Mesenchymal stem cell (in vitro differentiated cells and primary cell): ENCODE measurements around the gene PIEZO1.
"Not testable (repeated sequence)": the region's sequence is repeated elsewhere in the genome, so short reads cannot be mapped to it uniquely, and the experiment has no call there.

Experiments used
- DNase-seq: peaks from one replicate; pipeline ENCODE4 v3.0.0-alpha.2; 2013
- H2AFZ ChIP-seq: one replicate; pipeline ENCODE4 v1.6.1; 2013; ENCODE audit warnings: low read depth, mild to moderate bottlenecking, control low read depth, inconsistent platforms, low read length, moderate library complexity
- H2AK5ac ChIP-seq: 2 replicates; pipeline ENCODE4 v1.6.1; 2013; ENCODE audit warnings: low read length, moderate library complexity, mild to moderate bottlenecking, inconsistent platforms; ENCODE audit not compliant: severe bottlenecking
- H2BK120ac ChIP-seq: one replicate; pipeline ENCODE4 v1.6.1; 2013; ENCODE audit warnings: low read depth, mild to moderate bottlenecking, inconsistent platforms, low read length, moderate library complexity
- H2BK12ac ChIP-seq, 2 experiments: one replicate each; pipeline ENCODE4 v1.6.1; 2013; ENCODE audit warnings: inconsistent platforms in 2 of 2, low read length in 2 of 2, mild to moderate bottlenecking in 2 of 2, moderate library complexity in 2 of 2, control low read depth in 1 of 2
- H2BK15ac ChIP-seq: one replicate; pipeline ENCODE4 v1.6.1; 2013; ENCODE audit warnings: mild to moderate bottlenecking, low read depth, inconsistent platforms; ENCODE audit not compliant: poor library complexity, severe bottlenecking
- H2BK5ac ChIP-seq: 2 replicates; pipeline ENCODE4 v1.6.1; 2013; ENCODE audit warnings: low read depth, mild to moderate bottlenecking, low read length, control low read depth, inconsistent platforms; ENCODE audit not compliant: poor library complexity, severe bottlenecking
- H3K14ac ChIP-seq, 2 experiments: one replicate each; pipeline ENCODE4 v1.6.1; 2013; ENCODE audit warnings: inconsistent platforms in 2 of 2, low read length in 2 of 2, control low read depth in 1 of 2, mild to moderate bottlenecking in 1 of 2, moderate library complexity in 1 of 2
- H3K18ac ChIP-seq, 2 experiments: one replicate each; pipeline ENCODE4 v1.6.1; 2013; ENCODE audit warnings: inconsistent platforms in 2 of 2, low read length in 2 of 2, control low read depth in 1 of 2, low read depth in 1 of 2, mild to moderate bottlenecking in 1 of 2
- H3K23ac ChIP-seq, 2 experiments: one replicate each; pipeline ENCODE4 v1.6.1; 2013; ENCODE audit warnings: inconsistent platforms in 2 of 2, low read length in 2 of 2, mild to moderate bottlenecking in 2 of 2, moderate library complexity in 2 of 2, control low read depth in 1 of 2
- H3K27ac ChIP-seq: 2 replicates; pipeline ENCODE4 v1.5.1; 2013; ENCODE audit warnings: mild to moderate bottlenecking, moderate library complexity, low read length, control low read depth, inconsistent platforms; ENCODE audit not compliant: poor library complexity, severe bottlenecking
- H3K27me3 ChIP-seq, 2 experiments: 2 replicates each; pipeline versions ENCODE4 v1.6.1 to v1.7.0; 2013; ENCODE audit warnings: low read length in 2 of 2, mild to moderate bottlenecking in 2 of 2, moderate library complexity in 2 of 2, control low read depth in 1 of 2, inconsistent platforms in 1 of 2; ENCODE audit not compliant: control insufficient read depth in 1 of 2, insufficient read depth in 1 of 2
- H3K36me3 ChIP-seq, 2 experiments: 2 replicates each; pipeline versions ENCODE4 v1.6.1 to v1.7.0; 2013; ENCODE audit warnings: low read length in 2 of 2, control low read depth in 1 of 2, inconsistent platforms in 1 of 2, low read depth in 1 of 2, mild to moderate bottlenecking in 1 of 2; ENCODE audit not compliant: insufficient read depth in 2 of 2, control insufficient read depth in 1 of 2
- H3K4ac ChIP-seq, 2 experiments: one replicate each; pipeline ENCODE4 v1.6.1; 2013; ENCODE audit warnings: inconsistent platforms in 2 of 2, low read length in 2 of 2, mild to moderate bottlenecking in 2 of 2, moderate library complexity in 2 of 2, control low read depth in 1 of 2, low read depth in 1 of 2
- H3K4me1 ChIP-seq: 2 replicates; pipeline ENCODE4 v1.6.1; 2013; ENCODE audit warnings: low read depth, low read length, control low read depth; ENCODE audit not compliant: control insufficient read depth, insufficient read depth
- H3K4me2 ChIP-seq: 2 replicates; pipeline ENCODE4 v1.6.1; 2013; ENCODE audit warnings: low read length, mild to moderate bottlenecking, inconsistent platforms; ENCODE audit not compliant: poor library complexity, severe bottlenecking
- H3K4me3 ChIP-seq, 2 experiments: 2 replicates each; pipeline versions ENCODE4 v1.5.1 to v1.7.0; 2013; ENCODE audit warnings: low read length in 2 of 2, mild to moderate bottlenecking in 2 of 2, control low read depth in 1 of 2, low read depth in 1 of 2; ENCODE audit not compliant: insufficient read depth in 1 of 2
- H3K79me1 ChIP-seq: replicated peaks from 2 replicates; pipeline ENCODE4 v1.6.1; 2013; ENCODE audit warnings: mild to moderate bottlenecking, control low read depth, low read length, inconsistent platforms; ENCODE audit not compliant: poor library complexity, severe bottlenecking
- H3K9ac ChIP-seq: 2 replicates; pipeline ENCODE4 v1.7.0; 2013; ENCODE audit warnings: mild to moderate bottlenecking, low read length, moderate library complexity
- H3K9me3 ChIP-seq: 2 replicates; pipeline ENCODE4 v1.7.0; 2013; ENCODE audit warnings: mild to moderate bottlenecking, low read length; ENCODE audit not compliant: control insufficient read depth
- H4K8ac ChIP-seq: one replicate; pipeline ENCODE4 v1.6.1; 2013; ENCODE audit warnings: inconsistent platforms, mild to moderate bottlenecking, low read length, moderate library complexity
- H4K91ac ChIP-seq: one replicate; pipeline ENCODE4 v1.6.1; 2013; ENCODE audit warnings: mild to moderate bottlenecking, low read length, inconsistent platforms
- WGBS: methylation state at CpG from one replicate; pipeline ENCODE4 v1.1.7; 2013; ENCODE audit warnings: mixed read lengths; 5-methylcytosine and 5-hydroxymethylcytosine counted together

The PIEZO1 gene

GRCh38 chr16:88669980-88670379 is 115.0 kb downstream of the PIEZO1 start:
- Histone ChIP-seq H2AK5ac (no peak overlapping the region), H3K14ac (no peak overlapping the region), H3K27me3 (no peaks in the 10 kb centered on the region), H3K4ac (no peak overlapping the region), H2AFZ (no peak overlapping the region), H3K4me3 (no peak overlapping the region), H4K91ac (no peak overlapping the region), H3K27ac (no peak overlapping the region), H2BK12ac (no peak overlapping the region), H3K36me3 (peaks cover 16 to 23% of the 10 kb centered on the region in 2 experiments), H2BK15ac (no peak overlapping the region), H3K18ac (no peak overlapping the region), H2BK120ac (no peak overlapping the region), H3K79me1 (peaks cover 1% of the 10 kb centered on the region), H3K4me2 (no peak overlapping the region), H4K8ac (no peak overlapping the region), H3K9ac (peak overlapping the region; percentile 14), H2BK5ac (no peak overlapping the region), H3K9me3 (no peaks in the 10 kb centered on the region), H3K23ac (no peak overlapping the region), H3K4me1 (peaks cover 4% of the 10 kb centered on the region)
- WGBS: 100% methylated on average over 4 of the region's 10 CpGs
- no peak for DNase-seq

DNA sequence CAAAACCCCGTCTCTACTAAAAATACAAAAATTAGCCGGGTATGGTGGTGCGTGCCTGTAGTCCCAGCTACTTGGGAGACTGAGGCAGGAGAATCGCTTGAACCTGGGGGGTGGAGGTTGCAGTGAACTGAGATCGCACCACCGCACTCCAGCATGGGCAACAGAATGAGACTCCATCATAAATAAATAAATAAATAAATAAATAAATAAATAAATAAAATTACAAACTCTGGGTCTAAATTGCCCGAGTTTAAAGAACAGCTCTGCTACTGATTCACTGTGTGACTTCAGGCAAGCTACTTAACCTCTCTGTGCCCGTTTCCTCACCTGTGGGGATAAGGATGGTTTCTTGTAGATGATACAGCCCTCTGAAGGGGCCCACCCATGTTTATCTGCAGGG is 115.5 kb downstream of the PIEZO1 start:
- H3K18ac ChIP-seq: not testable (repeated sequence)

DNA sequence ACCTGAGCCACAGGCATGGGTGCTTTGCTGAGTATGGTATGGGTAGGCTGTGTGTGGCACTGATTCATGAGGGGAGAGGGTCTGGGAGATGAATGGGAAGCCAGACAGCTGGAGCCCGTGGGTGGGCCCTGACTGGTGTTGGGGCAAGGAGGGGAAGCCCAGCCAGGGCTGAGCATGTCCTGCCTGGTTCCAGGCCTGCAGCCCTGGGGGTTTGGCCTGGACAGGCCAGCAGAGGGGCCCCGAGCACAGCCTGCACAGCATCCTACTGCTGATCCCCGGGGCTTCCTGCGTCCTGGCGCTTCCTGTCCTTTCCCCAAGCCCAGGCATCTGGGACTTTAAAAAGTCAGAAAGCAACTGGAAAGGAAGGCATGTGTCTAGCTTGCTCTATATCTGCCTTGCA is 117.6 kb downstream of the PIEZO1 start:
- Histone ChIP-seq H3K79me1 (peaks cover 11% of the 10 kb centered on the region), H4K91ac (peak overlapping the region; percentile 34), H3K4me2 (no peak overlapping the region), H2BK120ac (no peak overlapping the region), H3K27ac (no peak overlapping the region), H3K4me1 (peaks cover 6% of the 10 kb centered on the region), H2AK5ac (no peak overlapping the region), H4K8ac (peak overlapping the region; percentile 85), H3K9ac (no peak overlapping the region), H3K27me3 (no peaks in the 10 kb centered on the region), H2AFZ (no peak overlapping the region), H3K36me3 (peaks cover 11 to 16% of the 10 kb centered on the region in 2 experiments), H3K18ac (peak overlapping the region in 1 of 2 experiments; percentile 46), H3K23ac (no peak overlapping the region), H3K4me3 (no peak overlapping the region), H3K14ac (peak overlapping the region in 1 of 2 experiments; percentile 86), H2BK12ac (peak overlapping the region in 1 of 2 experiments; percentile 10), H2BK5ac (no peak overlapping the region), H2BK15ac (peak overlapping the region; percentile 80), H3K9me3 (no peaks in the 10 kb centered on the region), H3K4ac (no peak overlapping the region)
- peak; percentile 73 for DNase-seq
- 12% methylated on average over 5 of the region's 5 CpGs for WGBS

More for the DNA sequence above, 115.5 kb downstream of the PIEZO1 start:
- Histone ChIP-seq H3K9ac (peak overlapping the region; percentile 14), H3K36me3 (peaks cover 15 to 24% of the 10 kb centered on the region in 2 experiments)
- not testable (repeated sequence) for DNase-seq, H3K23ac ChIP-seq, H2BK12ac ChIP-seq, H3K14ac ChIP-seq, H2BK5ac ChIP-seq, H3K27ac ChIP-seq, H3K4me1 ChIP-seq, H3K4ac ChIP-seq, H4K8ac ChIP-seq, H4K91ac ChIP-seq, H3K4me2 ChIP-seq, H2BK15ac ChIP-seq, H3K79me1 ChIP-seq, H2AFZ ChIP-seq, H3K9me3 ChIP-seq, H2BK120ac ChIP-seq, H3K4me3 ChIP-seq, H2AK5ac ChIP-seq, H3K27me3 ChIP-seq
- WGBS: 98% methylated on average over 4 of the region's 8 CpGs

- Histone ChIP-seq H2BK12ac (no peak overlapping the region), H2AK5ac (no peak overlapping the region), H3K4me3 (no peak overlapping the region), H3K79me1 (peaks cover 11% of the 10 kb centered on the region), H4K8ac (no peak overlapping the region), H3K9me3 (no peaks in the 10 kb centered on the region), H3K4ac (no peak overlapping the region), H3K23ac (no peak overlapping the region), H2BK120ac (no peak overlapping the region), H3K4me2 (no peak overlapping the region), H2AFZ (no peak overlapping the region), H3K14ac (no peak overlapping the region), H3K27ac (no peak overlapping the region), H3K36me3 (peaks cover 3 to 9% of the 10 kb centered on the region in 2 experiments), H3K18ac (no peak overlapping the region), H2BK15ac (no peak overlapping the region), H3K27me3 (no peaks in the 10 kb centered on the region), H2BK5ac (no peak overlapping the region), H3K9ac (no peak overlapping the region), H4K91ac (no peak overlapping the region), H3K4me1 (peaks cover 12% of the 10 kb centered on the region)
- 100% methylated on average over 3 of the region's 3 CpGs for WGBS
- DNase-seq: no peak
Measured at GRCh38 chr16:88665570-88665969, 119.5 kb downstream of the PIEZO1 start.
